PC-3 (cell line): Measurements from ENCODE around the gene DRC3. TPM values are rescaled to one million over a fixed set of nuclear protein-coding genes. Genes with fewer than 3 reads are reported as not detected.
A peak's percentile ranks its signal among the peaks of the same experiment; 100 is the strongest.

Source experiments
- ATAC-seq: fragments of 200-7000 bp; cut with Tn5 transposase; 2 replicates; pipeline ENCODE4 v1.9.1; 2020; ENCODE audit warnings: mild to moderate bottlenecking, moderate library complexity
- BruUV-seq: library from RNA; stranded (reverse); fragments of 400-500 nt; replicated peaks from 2 replicates; lab custom pipeline; 2021; lab: Mats Ljungman, UMichigan
- CTCF ChIA-PET: fragments of 300-600 bp; sonication (Branson Sonifier 250); formaldehyde crosslinking; loops from one replicate; lab custom pipeline; 2022; ENCODE audit warnings: antibody characterized with exemption; lab: Charles Lee
- POLR2A ChIA-PET: fragments of 300-600 bp; sonication (Branson Sonifier 250); formaldehyde crosslinking; loops from one replicate; lab custom pipeline; 2022; ENCODE audit warnings: antibody characterized with exemption; ENCODE audit not compliant: unreplicated experiment; lab: Charles Lee
- DNase-seq: peaks from one replicate; pipeline ENCODE4 v3.0.0-alpha.2; 2015
- H2AFZ ChIP-seq: fragments of 300-600 bp; sonication (generic); 2 replicates; pipeline ENCODE4 v1.6.0; 2016; ENCODE audit warnings: antibody characterized with exemption, low read length
- H3F3A ChIP-seq: fragments of 300-600 bp; sonication (generic); one replicate; pipeline ENCODE4 v1.6.0; 2017; ENCODE audit warnings: antibody characterized with exemption, low read length, control low read depth, mild to moderate bottlenecking; ENCODE audit not compliant: unreplicated experiment
- H3K27ac ChIP-seq: fragments of 300-600 bp; sonication (generic); 2 replicates; pipeline ENCODE4 v1.5.1; 2016; ENCODE audit warnings: mild to moderate bottlenecking, low read length
- H3K27me3 ChIP-seq: fragments of 300-600 bp; sonication (generic); 2 replicates; pipeline ENCODE4 v1.6.1; 2016; ENCODE audit warnings: low read length, mixed read lengths
- H3K36me3 ChIP-seq: fragments of 300-600 bp; sonication (generic); 2 replicates; pipeline ENCODE4 v1.6.1; 2016; ENCODE audit warnings: low read depth, mixed run types, low read length, mixed read lengths
- H3K4me1 ChIP-seq: fragments of 300-600 bp; sonication (generic); 2 replicates; pipeline ENCODE4 v1.5.1; 2016; ENCODE audit warnings: low read length; ENCODE audit not compliant: insufficient read depth
- H3K4me2 ChIP-seq: fragments of 300-600 bp; sonication (generic); 2 replicates; pipeline ENCODE4 v1.6.0; 2016; ENCODE audit warnings: low read length
- H3K4me3 ChIP-seq: fragments of 300-600 bp; sonication (generic); 2 replicates; pipeline ENCODE4 v1.5.1; 2016; ENCODE audit warnings: mild to moderate bottlenecking, low read length, mixed read lengths
- H3K79me2 ChIP-seq: fragments of 300-600 bp; sonication (generic); 2 replicates; pipeline ENCODE4 v1.6.1; 2017; ENCODE audit warnings: low read length, mixed read lengths
- H3K9ac ChIP-seq: fragments of 300-600 bp; sonication (generic); 2 replicates; pipeline ENCODE4 v1.6.0; 2016; ENCODE audit warnings: mild to moderate bottlenecking, low read length
- H3K9me2 ChIP-seq: fragments of 300-600 bp; sonication (generic); replicated peaks from 2 replicates; pipeline ENCODE4 v1.6.1; 2016; ENCODE audit warnings: mixed run types, low read length, mixed read lengths
- H3K9me3 ChIP-seq: fragments of 300-600 bp; sonication (generic); 2 replicates; pipeline ENCODE4 v1.6.1; 2016; ENCODE audit warnings: low read length, mixed read lengths
- H4K20me1 ChIP-seq: fragments of 300-600 bp; sonication (generic); 2 replicates; pipeline ENCODE4 v1.6.1; 2016; ENCODE audit warnings: low read length, mixed read lengths
- EZH2 ChIP-seq: fragments of 300-600 bp; sonication (generic); IDR thresholded peaks from one replicate; pipeline ENCODE4 v1.6.1; 2017; ENCODE audit warnings: antibody characterized with exemption, mild to moderate bottlenecking, low read length; ENCODE audit not compliant: unreplicated experiment
- EZH2phosphoT487 ChIP-seq: fragments of 300-600 bp; sonication (generic); IDR thresholded peaks from 2 replicates; pipeline ENCODE4 v1.6.1; 2018; ENCODE audit warnings: mild to moderate bottlenecking, antibody characterized with exemption, low read length, borderline replicate concordance
- intact Hi-C: fragments of 100-400 bp; cut with micrococcal nuclease; formaldehyde crosslinking; loops from 2 replicates; pipeline ENCODE4 v1.9.0; 2023
- total RNA-seq: library from RNA; depleted of rRNA; stranded (reverse); fragments of >200 nt; gene quantifications from 2 replicates; pipeline ENCODE4 v1.2.3, GENCODE V29; 2014
- TF ChIP-seq, protein P1 (sequence below): fragments of 300-600 bp; sonication (generic); conservative IDR thresholded peaks from 2 replicates; pipeline ENCODE4 v1.5.1; 2017; ENCODE audit warnings: antibody characterized with exemption, low read depth, mild to moderate bottlenecking, low read length

The DRC3 gene
- total RNA-seq, 1 experiment from 2014 or later = 1.9 TPM

DNA sequence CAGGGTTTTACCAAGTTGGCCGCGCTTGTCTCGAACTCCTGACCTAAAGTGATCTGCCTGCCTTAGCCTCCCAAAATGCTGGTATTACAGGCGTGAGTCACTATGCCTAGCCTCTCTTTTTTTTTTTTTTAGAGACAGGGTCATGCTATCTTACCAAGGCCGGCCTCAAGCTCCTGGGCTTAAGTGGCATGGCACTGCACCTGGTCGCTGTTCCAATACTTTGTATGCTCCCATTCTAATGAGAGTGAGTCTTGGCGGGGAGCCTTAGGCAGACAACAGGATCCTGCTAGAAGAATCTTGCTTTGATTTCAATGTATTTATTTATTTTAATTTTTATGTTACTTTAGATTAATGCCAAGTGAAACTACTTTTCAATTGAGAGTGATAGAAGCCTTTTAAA, 22.3 kb upstream of the DRC3 start:
- ATAC-seq = no peak

DNA sequence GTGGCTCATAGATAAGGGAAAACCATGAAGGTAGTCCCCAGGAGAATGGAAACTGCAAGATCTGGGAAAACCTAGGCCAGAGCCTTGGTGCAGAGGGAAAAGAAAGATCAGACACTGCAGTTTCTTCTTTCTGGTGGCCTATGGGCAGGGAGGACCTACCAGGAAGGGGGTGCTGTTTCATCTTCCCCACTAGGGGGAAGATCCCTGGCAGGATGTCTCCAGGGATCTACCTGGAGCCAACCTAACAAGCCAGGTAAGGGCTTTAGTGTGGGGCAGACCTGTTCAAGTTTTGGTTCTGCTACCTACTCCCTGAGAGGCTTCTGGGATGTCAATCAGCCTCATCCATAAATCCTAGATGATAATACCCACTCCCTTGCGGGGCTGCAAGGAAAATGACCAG, 21.9 kb upstream of the DRC3 start:
- Histone ChIP-seq H2AFZ (no peak overlapping the region), H3K4me1 (peaks cover 54% of the 10 kb centered on the region), H3K9ac (no peak overlapping the region), H3K4me3 (no peak overlapping the region), H3K27me3 (no peaks in the 10 kb centered on the region), H3K9me3 (no peaks in the 10 kb centered on the region), H3K4me2 (no peak overlapping the region), H3F3A (peaks cover 4% of the 10 kb centered on the region), H3K9me2 (no peaks in the 10 kb centered on the region), H3K79me2 (peaks cover 86% of the 10 kb centered on the region), H3K36me3 (peaks cover 9% of the 10 kb centered on the region), H3K27ac (no peak overlapping the region), H4K20me1 (no peaks in the 10 kb centered on the region)
- POLR2A ChIA-PET = no interaction called here
- no peak for TF ChIP-seq EZH2
- no peak for TF ChIP-seq EZH2phosphoT487
- TF ChIP-seq, protein P1, sequence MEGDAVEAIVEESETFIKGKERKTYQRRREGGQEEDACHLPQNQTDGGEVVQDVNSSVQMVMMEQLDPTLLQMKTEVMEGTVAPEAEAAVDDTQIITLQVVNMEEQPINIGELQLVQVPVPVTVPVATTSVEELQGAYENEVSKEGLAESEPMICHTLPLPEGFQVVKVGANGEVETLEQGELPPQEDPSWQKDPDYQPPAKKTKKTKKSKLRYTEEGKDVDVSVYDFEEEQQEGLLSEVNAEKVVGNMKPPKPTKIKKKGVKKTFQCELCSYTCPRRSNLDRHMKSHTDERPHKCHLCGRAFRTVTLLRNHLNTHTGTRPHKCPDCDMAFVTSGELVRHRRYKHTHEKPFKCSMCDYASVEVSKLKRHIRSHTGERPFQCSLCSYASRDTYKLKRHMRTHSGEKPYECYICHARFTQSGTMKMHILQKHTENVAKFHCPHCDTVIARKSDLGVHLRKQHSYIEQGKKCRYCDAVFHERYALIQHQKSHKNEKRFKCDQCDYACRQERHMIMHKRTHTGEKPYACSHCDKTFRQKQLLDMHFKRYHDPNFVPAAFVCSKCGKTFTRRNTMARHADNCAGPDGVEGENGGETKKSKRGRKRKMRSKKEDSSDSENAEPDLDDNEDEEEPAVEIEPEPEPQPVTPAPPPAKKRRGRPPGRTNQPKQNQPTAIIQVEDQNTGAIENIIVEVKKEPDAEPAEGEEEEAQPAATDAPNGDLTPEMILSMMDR = peak; percentile 63
- ATAC-seq = peak; percentile 31; the same call in 1 of the 2 replicates
- CTCF ChIA-PET = no interaction called here
- intact Hi-C loops = no loop called here
- BruUV-seq = no TSS peak
- peak; percentile 58 for DNase-seq

More for the DNA sequence above, 22.3 kb upstream of the DRC3 start:
- Histone ChIP-seq H3K4me3 (no peak overlapping the region), H3K4me1 (peaks cover 55% of the 10 kb centered on the region), H3K4me2 (no peak overlapping the region), H3K79me2 (peaks cover 86% of the 10 kb centered on the region), H3K27ac (no peak overlapping the region), H3K27me3 (no peaks in the 10 kb centered on the region), H4K20me1 (no peaks in the 10 kb centered on the region), H3K9me2 (no peaks in the 10 kb centered on the region), H3K36me3 (peaks cover 9% of the 10 kb centered on the region), H3K9me3 (no peaks in the 10 kb centered on the region), H3K9ac (no peak overlapping the region), H3F3A (peaks cover 4% of the 10 kb centered on the region), H2AFZ (no peak overlapping the region)
- no TSS peak for BruUV-seq
- POLR2A ChIA-PET = no interaction called here
- CTCF ChIA-PET = no interaction called here
- DNase-seq = no peak
- intact Hi-C loops = no loop called here
- TF ChIP-seq, protein P1 = no peak
- TF ChIP-seq EZH2 = no peak
- no peak for TF ChIP-seq EZH2phosphoT487

DNA sequence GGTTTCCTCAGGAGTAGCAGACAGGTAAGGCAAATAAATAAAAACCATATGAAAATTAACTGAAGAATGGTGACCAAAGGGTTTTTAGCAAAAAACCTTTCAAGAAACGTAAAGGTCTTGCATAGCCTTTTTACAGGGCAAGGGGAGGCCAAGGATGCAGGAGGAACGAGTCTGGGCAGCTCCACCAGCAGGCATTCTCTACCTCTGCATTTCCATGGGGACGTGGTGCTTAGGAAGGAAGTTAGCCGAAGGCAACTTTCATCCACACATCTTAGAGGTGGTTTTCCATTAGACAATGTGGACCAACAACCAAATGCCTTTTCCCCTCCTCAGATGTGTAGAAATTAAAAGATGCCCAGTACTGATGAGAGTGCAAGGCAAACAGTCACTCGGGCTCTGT, 21.1 kb upstream of the DRC3 start:
- peaks cover 4% of the 10 kb centered on the region for H3F3A ChIP-seq
- H2AFZ ChIP-seq = no peak overlapping the region
- no peaks in the 10 kb centered on the region for H3K9me2 ChIP-seq
- no peak overlapping the region for H3K27ac ChIP-seq
- H4K20me1 ChIP-seq = no peaks in the 10 kb centered on the region
- DNase-seq (no peak), ATAC-seq (no peak)
- intact Hi-C loops = no loop called here
- no peak overlapping the region for H3K4me3 ChIP-seq
- ChIA-PET POLR2A (no interaction called here), CTCF (interaction anchor here (0.7 kb wide), 1 partner anchor 86 kb away, joined by 4 read pairs; no protein-coding TSS in a partner anchor)
- BruUV-seq = no TSS peak
- peaks cover 9% of the 10 kb centered on the region for H3K36me3 ChIP-seq
- no peak for TF ChIP-seq EZH2phosphoT487
- H3K4me1 ChIP-seq = peaks cover 46% of the 10 kb centered on the region
- peaks cover 86% of the 10 kb centered on the region for H3K79me2 ChIP-seq
- no peak overlapping the region for H3K9ac ChIP-seq
- no peaks in the 10 kb centered on the region for H3K27me3 ChIP-seq
- no peak overlapping the region for H3K4me2 ChIP-seq
- H3K9me3 ChIP-seq = no peaks in the 10 kb centered on the region
